ENCODE measurements around the gene LATS1.

The LATS1 gene

DNA sequence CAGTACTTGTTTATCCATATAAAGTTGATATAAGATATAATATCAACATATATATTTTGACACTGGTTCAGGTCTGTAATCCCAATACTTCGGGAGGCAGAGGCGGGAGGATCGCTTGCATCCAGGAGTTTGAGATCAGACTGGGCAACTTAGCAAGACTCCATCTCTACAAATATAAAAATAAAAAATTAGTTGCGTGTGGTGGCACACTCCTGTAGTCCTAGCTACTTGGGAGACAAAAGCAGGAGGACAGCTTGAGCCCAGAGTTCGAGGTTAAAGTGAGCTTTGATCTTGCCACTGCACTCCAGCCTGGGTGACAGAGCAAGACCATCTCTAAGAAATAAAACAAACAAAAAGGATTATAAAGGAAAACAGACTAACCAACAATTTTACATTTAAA lies 60.5 kb downstream of the LATS1 start:
- no peak for DNase-seq

DNA sequence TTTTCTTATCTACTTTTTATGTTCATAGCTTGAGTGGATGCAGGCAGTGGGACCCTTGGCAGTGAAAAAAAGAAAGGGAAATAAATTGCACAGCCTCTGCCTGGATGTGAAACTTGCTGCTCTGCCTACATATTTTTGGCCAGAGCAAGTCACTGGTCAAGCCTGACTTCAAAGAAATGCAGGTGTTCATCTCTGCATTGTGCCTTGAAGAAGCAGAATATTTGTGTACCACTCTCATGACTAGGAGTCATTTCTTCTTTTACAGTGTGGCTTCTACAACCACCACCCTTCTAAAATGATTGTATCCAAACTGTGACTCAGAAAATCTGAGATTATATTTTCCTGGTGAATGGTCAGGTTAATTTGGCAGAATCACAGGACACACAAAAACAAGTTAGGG lies 66.8 kb downstream of the LATS1 start:
- no peak for DNase-seq

DNA sequence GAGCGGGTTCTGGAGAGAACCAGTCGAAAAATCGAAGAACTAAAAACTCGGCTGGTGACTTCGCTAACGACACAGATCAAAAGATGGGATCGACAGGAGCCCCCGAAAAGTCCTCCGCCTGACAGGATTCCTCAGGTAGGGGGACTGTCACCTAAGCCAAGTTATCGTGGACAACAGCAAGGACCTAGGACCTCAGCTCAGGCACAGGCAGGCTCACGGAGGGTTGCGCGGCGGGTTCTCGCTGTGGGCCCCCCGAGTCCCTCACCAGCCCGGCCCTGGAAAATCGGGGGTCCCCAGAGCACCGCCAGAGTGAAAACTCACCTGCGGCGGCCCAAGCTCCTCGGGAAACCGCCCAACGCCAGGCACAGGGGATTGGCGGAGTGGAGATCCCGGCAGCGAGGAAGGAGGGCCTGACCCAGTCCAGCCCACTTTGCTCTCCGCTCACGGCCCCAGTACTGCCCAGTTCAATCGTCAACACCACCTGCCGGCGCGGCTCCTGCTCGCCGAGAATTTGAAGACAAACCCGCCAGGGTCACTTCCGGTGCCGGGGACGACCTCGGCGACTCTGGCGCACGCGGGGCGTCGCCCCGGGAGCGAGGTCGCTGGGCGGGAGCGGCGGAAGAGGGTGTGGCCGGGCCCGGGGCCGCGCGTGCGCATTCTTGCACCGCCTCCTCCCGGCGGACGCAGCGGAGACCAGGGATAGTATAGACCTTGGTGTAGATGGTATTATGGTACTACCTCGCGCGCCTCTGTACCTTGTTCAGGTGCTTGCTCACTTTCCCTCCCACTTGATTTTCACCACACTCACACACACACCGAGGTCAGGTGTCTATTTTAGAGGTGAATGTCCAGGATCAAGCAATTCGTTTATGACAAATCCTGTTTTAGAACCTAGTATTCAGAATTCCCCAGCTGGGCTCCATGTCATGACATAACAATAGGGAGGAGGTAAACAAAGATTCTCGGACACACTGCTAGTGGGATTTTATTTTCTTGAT lies 69.5 kb downstream of the LATS1 start, which contains the start of gene KATNA1:
KATNA1 (minus strand) TSS at position 567 of the 998 bp plus-strand sequence. CDS start 10,167 bp downstream, outside the sequence.
- peak; percentile 61 for DNase-seq

DNA sequence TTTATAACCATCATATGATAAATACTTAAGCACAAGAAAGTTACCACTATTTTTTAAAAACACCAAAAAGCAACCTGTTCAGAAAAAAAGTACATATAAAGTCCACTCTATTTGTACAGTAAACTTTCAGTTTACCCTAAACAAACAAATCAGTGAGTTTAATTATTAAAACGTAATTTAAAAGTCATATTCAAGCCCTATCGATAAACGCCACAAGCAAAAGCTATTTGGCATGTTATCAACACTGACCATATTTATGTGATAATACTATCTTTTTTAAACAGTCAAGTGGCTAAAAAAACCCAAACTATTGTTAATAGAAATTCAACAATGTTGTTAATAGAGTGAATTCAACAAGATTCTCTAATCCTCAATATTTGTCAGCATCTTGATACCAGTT lies 71.3 kb downstream of the LATS1 start:
- DNase-seq = no peak

DNA sequence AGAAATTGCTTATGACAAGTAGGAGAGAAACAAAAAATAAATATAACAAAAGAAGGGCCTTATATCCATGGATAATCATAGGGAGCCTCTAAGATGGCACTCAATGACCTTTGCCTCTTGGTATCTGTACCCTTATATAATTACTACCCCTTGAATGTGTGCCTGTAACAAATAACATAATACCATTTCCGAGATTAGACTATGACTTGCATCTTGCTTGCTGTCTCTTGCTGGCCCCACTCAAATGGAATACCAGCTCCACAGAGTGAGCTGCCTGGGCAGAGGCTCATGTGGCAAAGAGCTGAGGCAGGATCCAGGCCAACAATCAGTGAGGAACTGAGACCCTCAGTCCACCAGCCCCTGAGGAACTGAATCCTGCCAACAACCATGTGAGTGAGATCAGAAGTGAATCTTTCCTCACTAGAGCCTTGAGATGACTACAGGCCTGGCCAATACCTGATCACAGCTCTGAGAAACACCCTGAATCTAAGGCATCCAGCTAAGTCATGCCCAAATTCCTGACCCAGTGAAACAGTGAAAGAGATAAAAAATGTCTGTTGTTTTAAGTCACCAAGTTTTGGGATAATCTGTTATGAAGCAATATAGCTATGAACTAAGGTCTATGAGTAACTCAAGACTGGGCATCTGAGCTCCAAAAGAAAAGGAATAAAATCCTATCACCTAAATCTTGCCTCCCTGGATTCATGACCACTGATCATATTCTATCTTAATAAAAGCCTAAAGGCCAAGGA lies 74.9 kb downstream of the LATS1 start:
- DNase-seq = no peak

DNA sequence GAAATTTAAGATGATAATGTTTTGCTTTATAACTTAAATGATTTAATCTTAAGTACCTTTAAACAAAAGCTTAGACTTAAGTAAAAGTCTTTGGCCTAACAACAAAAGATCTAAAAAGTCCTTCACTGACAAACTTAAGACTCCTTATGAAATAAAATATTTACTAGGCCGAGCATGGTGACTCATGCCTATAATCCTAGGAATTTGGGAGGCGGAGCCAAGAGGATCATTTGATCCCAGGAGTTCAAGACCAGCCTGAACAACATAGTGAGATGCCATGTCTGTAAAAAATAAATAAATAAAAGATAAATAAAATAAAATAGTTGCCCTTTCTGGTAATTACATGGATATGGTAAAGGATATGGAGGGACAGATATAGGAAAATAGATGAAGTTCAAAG lies 81.8 kb downstream of the LATS1 start:
- no peak for DNase-seq

DNA sequence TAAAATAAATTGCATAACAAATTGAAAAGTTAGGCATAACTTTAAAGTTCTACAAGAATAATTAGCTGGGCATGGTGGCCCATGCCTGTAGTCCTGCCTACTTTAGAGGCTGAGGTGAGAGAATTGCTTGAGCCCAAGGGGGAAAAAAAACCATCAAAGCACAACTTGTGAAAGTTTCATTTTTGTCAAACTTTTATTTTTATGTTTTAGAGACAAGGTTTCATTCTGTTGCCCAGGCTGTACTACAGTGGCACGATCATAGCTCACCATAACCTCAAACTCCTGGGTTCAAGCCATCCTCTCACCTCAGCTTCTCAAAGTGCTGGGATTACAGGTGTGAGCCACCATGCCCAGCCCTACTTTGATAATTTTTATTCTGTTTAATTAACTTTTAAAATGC lies 83.6 kb downstream of the LATS1 start:
- no peak for DNase-seq

DNA sequence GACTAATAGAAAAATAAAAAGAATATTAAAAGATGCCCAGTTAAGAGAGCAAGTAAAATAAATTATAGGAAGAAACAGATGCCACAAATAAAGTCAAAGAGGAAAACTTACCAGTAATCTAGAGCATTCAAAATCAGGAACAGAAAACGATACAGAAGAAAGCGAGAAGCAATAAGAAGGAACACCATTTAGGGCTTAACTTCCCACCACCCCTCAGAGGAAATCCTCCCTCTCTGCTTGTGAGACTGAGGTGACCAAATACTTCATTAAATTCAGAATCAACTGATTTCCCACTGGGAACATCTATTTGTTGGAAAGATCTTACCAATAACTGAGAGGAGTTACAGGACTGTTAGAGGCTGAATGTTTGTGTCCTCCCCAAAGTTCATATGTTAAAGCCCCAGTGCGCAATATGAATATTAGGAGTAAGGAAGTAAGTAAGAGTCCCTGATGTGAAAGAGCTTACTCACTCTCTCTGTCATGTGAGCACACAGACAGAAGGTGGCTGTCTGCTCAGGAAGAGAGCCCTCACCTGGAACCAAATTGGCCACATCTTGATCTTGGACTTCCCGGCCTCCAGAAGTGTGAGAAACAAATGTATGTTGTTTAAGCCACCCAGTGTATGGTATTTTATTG lies 88.9 kb downstream of the LATS1 start:
- DNase-seq = no peak

DNA sequence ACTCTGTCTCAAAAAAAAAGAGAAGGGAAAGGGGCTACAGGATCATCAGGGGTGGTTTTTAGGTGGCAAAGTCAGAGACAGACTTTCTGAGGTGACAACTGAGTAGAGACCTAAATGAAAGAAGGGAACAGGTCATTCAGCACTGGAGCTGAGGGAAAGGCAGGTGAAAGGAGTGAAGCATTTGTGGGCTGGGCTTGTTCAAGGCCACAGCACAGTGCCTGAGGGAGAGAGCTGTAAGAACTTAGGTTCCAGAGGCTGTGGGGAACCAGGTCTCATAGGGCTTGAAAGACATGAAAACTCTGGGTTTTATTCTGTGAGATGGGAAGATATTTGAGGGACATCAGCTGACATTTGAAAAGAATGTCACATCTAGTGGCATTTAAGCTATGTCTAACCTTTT lies 90.2 kb downstream of the LATS1 start:
- DNase-seq = no peak

DNA sequence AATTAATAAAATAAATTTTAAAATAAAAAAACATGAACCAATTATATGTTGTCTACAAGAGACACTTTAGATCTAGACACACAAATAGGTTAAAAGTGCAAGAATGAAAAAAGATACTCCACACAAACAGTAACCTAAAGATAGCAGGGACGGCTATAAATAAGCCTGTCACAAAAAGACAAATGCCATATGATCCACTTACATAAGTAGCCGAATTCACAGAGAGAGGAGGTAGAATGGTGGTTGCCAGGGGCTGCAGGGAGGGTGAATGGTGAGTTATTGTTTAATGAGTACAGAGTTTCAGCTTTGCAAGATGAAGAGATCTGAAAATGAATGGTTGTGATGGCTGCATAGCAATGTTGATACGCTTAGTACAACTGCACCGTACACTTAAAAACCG lies 102.1 kb downstream of the LATS1 start:
- no peak for DNase-seq

DNA sequence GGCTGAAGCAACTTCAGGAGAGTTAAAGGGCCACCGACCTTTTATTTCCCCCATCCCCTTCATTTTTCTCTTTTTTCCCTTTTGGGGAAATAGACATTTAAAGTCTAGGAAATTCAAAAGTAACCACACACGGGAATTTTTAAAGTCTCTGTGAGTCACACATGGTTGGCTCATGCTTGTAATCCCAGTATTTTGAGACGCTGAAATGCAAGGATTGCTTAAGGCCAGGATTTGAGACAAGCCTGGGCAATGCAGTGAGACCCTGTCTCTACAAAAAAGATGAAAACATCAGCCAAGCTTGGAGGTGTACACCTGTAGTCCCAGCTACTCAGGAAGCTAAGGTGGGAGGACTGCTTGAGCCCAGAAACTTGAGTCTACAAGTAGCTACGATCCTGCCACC lies 103.6 kb downstream of the LATS1 start:
- DNase-seq = no peak

DNA sequence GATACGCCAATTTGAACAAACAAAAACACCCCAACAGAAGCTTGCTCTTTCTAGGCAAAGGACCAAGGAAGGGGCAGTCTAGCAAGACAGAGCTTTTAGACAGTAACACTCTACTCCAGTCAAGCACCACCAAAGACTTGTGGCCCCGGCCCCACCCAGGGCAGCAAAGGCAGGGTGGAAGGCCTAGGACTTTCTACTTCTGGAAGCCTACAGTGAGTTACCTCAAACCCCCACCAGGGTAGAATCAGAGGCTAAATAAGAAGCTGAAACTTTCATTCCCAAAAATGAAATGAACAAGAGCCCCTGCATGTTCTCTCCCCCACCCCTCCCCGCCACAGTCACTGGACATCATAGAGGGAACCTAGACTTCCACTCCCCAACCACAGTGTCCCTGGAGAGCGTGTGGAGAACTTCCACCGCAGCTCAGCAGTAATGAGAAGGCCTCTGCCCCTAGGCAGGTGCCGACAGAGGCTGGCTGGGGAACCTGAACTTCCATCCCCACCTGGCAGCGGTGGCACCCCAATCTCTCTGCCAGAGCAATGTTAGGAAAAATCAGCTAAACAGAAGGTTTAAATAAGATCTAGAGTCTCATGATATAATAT lies 109.4 kb downstream of the LATS1 start:
- no peak for DNase-seq

All from NCI-H446 treated with DMSO at 0.1 percent for 48 hours (cell line).